Muscle layer of colon (tissue), 2 donors: Measurements from ENCODE around the gene MIB2.
"Not testable (repeated sequence)": the region's sequence is repeated elsewhere in the genome, so short reads cannot be mapped to it uniquely, and the experiment has no call there.

Source experiments
- H3K27ac ChIP-seq: one replicate; pipeline ENCODE4 v1.7.0; 2013; ENCODE audit warnings: low read depth, mild to moderate bottlenecking, low read length, moderate library complexity
- H3K27me3 ChIP-seq, 2 donors: one replicate each; pipeline ENCODE4 v1.7.0; 2013; ENCODE audit warnings: low read length in 2 of 2, mild to moderate bottlenecking in 2 of 2; ENCODE audit not compliant: insufficient read depth in 2 of 2, control insufficient read depth in 1 of 2
- H3K36me3 ChIP-seq: one replicate; pipeline ENCODE4 v1.7.0; 2013; ENCODE audit warnings: mild to moderate bottlenecking, low read length; ENCODE audit not compliant: insufficient read depth
- H3K4me1 ChIP-seq: one replicate; pipeline ENCODE4 v1.7.0; 2013; ENCODE audit warnings: mild to moderate bottlenecking, low read length; ENCODE audit not compliant: insufficient read depth
- H3K4me3 ChIP-seq, 2 donors: one replicate each; pipeline ENCODE4 v1.7.0; 2013; ENCODE audit warnings: low read length in 2 of 2, low read depth in 1 of 2, mild to moderate bottlenecking in 1 of 2, moderate library complexity in 1 of 2
- H3K9ac ChIP-seq: one replicate; pipeline ENCODE4 v1.7.0; 2013; ENCODE audit warnings: low read length
- H3K9me3 ChIP-seq: one replicate; pipeline ENCODE4 v1.7.0; 2013; ENCODE audit warnings: mild to moderate bottlenecking, low read length
- donor health status: abdominal sarcoma.
- donor health status: Adenocarcinoma of cecum.

MIB2 gene

DNA sequence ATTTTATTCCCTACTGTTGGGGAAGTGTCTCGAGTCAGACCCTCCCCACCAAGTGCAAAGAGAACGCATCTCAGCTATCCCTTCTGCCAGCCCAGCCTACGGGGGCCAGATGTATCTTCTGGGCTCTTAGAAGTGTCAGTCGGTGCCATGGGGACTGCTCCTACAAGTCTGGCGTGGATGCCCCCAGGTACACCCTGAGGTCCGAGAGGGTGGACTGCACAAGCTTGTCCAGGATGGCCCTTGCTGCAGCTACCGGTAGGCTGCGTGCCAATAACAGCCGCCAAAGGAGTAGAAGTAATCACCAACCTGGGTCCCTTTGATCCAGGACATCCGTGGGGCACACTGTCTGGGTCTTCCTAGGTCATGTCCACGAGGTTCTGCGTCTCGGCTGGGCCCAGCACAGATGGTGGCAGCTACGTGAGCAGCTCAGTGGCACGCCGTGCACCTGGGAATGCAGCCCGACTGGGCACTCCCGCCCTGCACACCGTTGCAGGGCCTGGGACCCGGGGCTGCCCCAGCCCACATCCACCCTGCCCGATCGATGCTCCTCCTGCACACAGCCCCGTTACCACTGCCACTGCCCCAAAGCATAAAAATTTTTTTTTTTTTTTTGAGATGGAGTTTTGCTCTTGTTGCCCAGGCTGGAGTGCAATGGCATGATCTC is 31.8 kb upstream of the MIB2 start:
- Histone ChIP-seq H3K27ac (no peak overlapping the region), H3K27me3 (peaks cover 0 to 14% of the 10 kb centered on the region in 2 donors), H3K4me1 (no peaks in the 10 kb centered on the region), H3K36me3 (no peaks in the 10 kb centered on the region), H3K9ac (no peak overlapping the region), H3K4me3 (no peak overlapping the region), H3K9me3 (no peaks in the 10 kb centered on the region)

DNA sequence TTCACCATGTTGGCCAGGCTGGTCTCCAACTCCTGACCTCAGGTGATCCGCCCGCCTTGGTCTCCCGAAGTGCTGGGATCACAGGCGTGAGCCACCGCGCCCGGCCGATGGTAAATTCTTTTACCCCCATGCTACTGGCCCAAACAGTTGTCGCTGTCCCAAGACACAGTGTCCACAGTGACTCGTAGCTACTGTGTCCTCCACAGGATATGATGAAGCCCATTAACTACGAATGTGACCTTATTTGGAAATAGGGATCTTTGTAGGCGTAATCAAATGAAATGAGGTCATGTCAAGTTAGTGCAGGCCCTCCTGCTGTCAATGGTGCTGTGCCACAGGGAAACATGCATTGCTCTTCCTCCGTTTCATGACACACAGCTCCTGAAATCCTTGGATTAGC is 23.8 kb upstream of the MIB2 start:
- Histone ChIP-seq H3K4me3 (no peak overlapping the region), H3K9ac (no peak overlapping the region), H3K27me3 (peaks cover 1 to 8% of the 10 kb centered on the region in 2 donors), H3K4me1 (no peaks in the 10 kb centered on the region), H3K9me3 (no peaks in the 10 kb centered on the region), H3K27ac (no peak overlapping the region), H3K36me3 (no peaks in the 10 kb centered on the region)

DNA sequence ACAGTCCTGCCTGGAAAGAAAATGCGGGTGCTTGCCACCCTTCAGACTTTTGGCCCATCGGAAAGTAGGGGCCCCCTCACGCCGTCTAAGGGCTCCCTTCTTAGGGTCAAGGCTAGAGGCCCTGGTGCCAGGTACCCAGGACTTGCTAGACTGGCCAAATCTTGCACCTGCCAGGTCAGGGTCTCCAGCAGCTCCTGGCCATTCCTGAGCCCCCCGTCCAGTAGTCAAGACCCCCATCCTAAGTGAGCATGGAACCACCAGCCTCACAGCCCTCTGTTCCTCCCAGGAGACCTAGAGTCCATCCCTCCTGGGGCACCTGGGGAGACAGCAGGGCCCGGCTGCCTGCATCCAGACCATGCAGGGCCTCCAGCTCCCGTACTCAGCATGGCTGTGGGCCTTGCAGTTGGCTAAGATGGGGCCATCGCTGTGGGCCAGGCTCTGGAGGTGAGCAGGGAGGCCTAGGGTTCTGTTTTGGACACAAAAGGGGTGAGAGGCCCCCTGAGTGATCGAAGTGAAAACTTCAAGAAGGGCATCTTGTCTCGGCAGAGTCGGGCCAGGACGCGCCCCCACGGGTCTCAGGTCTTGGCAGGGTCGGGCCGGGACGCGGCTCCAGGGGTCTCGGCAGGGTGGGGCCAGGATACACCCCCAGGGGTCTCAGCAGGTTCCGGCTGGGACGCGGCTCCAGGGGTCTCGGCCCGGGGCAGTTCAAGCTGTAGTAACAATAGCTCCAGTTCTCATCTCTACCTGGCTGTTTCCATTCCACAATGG is 21.3 kb upstream of the MIB2 start:
- Histone ChIP-seq H3K27ac (no peak overlapping the region), H3K4me1 (no peaks in the 10 kb centered on the region), H3K36me3 (no peaks in the 10 kb centered on the region), H3K9ac (no peak overlapping the region), H3K9me3 (no peaks in the 10 kb centered on the region), H3K4me3 (no peak overlapping the region), H3K27me3 (peaks cover 14 to 20% of the 10 kb centered on the region in 2 donors)

DNA sequence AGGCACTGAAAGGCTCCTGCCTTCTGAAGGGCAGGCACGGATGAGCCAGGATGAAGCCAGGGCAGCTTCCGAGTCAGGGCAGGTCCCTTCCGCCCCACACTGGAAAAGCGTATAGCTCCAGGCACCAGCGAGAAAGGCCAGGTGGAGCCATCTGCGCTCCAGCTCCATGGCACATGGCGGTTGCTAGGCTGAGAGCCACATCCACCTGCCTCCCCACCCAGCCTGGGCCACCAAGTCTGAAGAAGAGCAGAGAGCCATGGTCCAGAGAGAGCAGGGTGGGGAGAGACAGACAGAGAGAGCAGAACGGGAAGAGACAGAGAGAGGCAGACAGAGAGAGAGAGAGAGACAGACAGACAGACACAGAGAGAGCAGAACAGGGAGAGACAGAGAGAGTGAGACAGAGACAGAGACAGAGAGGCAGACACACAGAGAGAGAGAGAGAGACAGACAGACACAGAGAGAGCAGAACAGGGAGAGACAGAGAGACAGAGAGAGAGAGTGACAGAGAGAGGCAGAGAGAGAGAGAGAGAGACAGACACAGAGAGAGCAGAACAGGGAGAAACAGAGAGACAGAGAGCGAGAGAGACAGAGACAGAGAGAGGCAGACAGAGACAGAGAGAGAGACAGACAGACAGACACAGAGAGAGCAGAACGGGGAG is 20.6 kb upstream of the MIB2 start:
- no peaks in the 10 kb centered on the region for H3K4me1 ChIP-seq
- H3K9me3 ChIP-seq = no peaks in the 10 kb centered on the region
- no peak overlapping the region for H3K4me3 ChIP-seq
- H3K36me3 ChIP-seq = no peaks in the 10 kb centered on the region
- H3K27ac ChIP-seq = no peak overlapping the region
- peaks cover 14 to 25% of the 10 kb centered on the region in 2 donors for H3K27me3 ChIP-seq
- H3K9ac ChIP-seq = no peak overlapping the region

DNA sequence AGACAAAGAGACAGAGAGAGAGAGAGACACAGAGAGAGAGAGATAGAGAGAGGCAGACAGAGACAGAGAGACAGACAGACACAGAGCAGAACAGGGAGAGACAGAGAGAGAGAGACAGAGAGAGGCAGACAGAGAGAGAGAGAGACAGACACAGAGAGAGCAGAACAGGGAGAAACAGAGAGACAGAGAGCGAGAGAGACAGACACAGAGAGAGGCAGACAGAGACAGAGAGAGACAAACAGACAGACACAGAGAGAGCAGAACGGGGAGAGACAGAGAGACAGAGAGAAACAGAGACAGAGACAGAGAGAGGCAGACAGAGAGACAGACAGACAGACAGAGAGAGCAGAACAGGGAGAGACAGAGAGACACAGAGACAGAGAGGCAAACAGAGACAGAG is 20.0 kb upstream of the MIB2 start:
- H3K27me3 ChIP-seq = peaks cover 14 to 27% of the 10 kb centered on the region in 2 donors

DNA sequence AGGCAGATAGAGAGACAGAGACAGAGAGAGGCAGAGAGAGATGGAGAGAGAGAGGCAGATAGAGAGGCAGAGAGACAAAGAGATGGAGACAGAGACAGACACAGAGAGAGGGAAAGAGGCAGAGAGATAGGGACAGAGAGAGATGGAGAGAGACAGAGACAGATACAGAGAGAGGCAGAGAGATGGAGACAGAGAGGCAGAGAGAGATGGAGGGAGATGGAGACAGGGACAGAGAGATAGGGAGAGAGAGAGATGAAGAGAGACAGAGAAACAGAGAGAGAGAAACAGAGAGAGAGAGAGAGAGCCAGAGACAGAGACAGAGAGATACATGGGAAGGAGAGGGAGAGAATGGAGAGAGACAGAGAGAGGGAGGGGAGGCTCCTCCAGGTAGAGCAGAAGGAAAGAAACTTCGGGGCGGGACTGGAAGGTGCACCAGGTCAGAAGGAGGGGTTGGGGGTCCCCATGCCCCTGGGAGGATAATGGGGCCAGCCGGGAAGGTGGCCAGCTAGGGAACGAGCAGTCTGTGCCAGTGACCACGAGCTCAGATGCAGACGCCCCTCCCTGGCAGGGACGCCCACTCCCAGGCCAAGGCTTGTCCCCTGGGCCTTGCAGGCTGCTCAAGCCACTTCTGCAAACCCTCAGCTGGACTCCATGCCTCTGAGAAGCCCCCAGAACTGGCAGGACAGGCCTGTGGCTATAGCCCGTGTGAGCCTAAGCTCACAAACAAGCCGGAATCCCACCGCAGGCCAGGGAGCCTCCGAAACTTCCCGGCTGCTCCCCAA is 18.6 kb upstream of the MIB2 start:
- H3K4me1 ChIP-seq = no peaks in the 10 kb centered on the region
- no peaks in the 10 kb centered on the region for H3K36me3 ChIP-seq
- H3K27ac ChIP-seq = no peak overlapping the region
- H3K4me3 ChIP-seq = no peak overlapping the region
- no peaks in the 10 kb centered on the region for H3K9me3 ChIP-seq
- peaks cover 18 to 41% of the 10 kb centered on the region in 2 donors for H3K27me3 ChIP-seq
- H3K9ac ChIP-seq = no peak overlapping the region

More for the DNA sequence above, 20.0 kb upstream of the MIB2 start:
- not testable (repeated sequence) for H3K4me3 ChIP-seq, H3K4me1 ChIP-seq, H3K9me3 ChIP-seq, H3K27ac ChIP-seq, H3K36me3 ChIP-seq, H3K9ac ChIP-seq

DNA sequence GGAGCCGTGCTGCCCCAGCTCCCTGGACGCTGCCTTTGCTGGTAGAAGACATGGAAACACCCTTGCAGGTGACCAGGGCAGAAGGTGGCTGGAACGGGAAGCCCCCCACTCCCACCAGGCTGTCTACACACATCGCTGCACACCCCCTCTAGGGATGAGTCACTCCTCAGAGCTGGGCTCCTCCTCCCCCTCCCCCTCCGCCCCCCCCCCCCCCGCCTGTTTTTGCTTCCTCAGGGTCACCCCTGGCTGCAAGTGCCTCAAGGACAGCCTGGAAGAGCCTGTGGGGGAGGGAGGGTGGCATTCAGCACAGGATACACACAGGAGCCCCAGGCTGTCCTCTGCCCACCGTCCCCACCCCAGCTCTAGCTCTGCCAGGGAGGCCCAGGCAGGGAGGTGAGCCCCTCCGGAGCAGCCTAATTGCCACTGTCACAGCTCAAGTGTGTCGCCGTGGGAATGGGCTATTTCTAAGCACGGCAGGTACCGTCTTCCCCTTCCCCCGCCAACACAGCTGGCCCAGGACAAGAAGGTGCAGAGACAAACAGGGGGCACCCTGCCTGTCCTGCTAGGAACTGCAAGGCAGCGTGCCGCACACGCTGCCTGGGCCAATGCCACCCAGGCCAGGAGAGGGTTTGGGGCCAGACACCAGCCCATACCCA is 17.9 kb upstream of the MIB2 start:
- Histone ChIP-seq H3K27me3 (peaks cover 18 to 45% of the 10 kb centered on the region in 2 donors), H3K4me3 (no peak overlapping the region), H3K4me1 (no peaks in the 10 kb centered on the region), H3K9ac (no peak overlapping the region), H3K9me3 (no peaks in the 10 kb centered on the region), H3K27ac (no peak overlapping the region), H3K36me3 (no peaks in the 10 kb centered on the region)

DNA sequence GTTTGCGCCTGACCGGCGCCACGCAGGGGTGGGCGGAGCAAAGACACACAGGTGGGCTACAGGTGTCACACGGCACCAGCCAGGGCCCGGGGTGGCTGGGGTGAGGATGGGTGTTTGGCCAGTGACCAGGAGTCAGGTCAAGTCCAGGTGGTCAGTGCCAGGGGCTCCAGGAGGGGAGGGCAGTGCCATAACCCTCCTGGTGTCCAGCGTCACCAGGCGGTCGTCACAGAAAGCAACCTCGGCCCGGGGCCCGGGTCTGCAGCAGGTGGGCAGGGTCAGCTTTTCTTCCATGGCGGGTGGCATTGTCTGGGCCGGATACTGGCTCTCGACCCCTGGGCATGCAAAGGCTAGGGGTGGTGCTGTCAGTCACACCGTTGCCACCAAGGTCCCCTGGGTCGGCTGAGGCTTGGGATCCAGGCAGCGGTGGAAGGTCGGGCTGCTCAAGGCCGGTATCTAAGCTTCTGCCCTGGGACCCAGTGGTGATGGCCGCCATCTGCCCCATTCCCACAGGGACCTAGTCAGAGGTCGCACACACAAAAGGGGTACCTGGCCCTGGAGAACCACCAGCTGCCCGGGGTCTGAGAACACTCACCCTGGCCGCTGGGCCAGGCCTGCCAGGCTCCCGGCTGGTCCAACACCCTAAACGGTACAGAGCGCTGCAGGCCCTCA is 17.1 kb upstream of the MIB2 start:
- Histone ChIP-seq H3K27ac (no peak overlapping the region), H3K9ac (no peak overlapping the region)

DNA sequence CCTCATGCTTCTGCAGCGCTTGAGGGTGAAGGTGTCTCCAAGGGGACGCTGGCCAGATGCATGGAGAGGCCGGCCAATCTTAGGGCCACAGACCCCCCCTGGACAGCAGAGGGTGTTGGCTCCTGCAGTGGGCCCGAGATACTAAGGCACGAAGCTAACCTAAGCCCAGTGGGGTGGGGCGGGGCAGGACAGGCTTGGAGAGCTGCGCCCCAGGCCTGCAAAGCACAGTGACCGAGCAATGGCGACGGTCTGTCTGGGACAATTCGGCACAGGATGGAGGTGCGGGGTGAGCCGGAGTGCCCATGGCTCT is 16.6 kb upstream of the MIB2 start:
- no peak overlapping the region for H3K4me3 ChIP-seq
- no peak overlapping the region for H3K9ac ChIP-seq
- H3K27ac ChIP-seq = no peak overlapping the region
- no peaks in the 10 kb centered on the region for H3K9me3 ChIP-seq
- no peaks in the 10 kb centered on the region for H3K36me3 ChIP-seq
- no peaks in the 10 kb centered on the region for H3K4me1 ChIP-seq
- peaks cover 18 to 50% of the 10 kb centered on the region in 2 donors for H3K27me3 ChIP-seq

More for the DNA sequence above, 17.1 kb upstream of the MIB2 start:
- Histone ChIP-seq H3K36me3 (no peaks in the 10 kb centered on the region), H3K4me3 (no peak overlapping the region), H3K9me3 (no peaks in the 10 kb centered on the region), H3K4me1 (no peaks in the 10 kb centered on the region), H3K27me3 (peaks cover 18 to 45% of the 10 kb centered on the region in 2 donors)

DNA sequence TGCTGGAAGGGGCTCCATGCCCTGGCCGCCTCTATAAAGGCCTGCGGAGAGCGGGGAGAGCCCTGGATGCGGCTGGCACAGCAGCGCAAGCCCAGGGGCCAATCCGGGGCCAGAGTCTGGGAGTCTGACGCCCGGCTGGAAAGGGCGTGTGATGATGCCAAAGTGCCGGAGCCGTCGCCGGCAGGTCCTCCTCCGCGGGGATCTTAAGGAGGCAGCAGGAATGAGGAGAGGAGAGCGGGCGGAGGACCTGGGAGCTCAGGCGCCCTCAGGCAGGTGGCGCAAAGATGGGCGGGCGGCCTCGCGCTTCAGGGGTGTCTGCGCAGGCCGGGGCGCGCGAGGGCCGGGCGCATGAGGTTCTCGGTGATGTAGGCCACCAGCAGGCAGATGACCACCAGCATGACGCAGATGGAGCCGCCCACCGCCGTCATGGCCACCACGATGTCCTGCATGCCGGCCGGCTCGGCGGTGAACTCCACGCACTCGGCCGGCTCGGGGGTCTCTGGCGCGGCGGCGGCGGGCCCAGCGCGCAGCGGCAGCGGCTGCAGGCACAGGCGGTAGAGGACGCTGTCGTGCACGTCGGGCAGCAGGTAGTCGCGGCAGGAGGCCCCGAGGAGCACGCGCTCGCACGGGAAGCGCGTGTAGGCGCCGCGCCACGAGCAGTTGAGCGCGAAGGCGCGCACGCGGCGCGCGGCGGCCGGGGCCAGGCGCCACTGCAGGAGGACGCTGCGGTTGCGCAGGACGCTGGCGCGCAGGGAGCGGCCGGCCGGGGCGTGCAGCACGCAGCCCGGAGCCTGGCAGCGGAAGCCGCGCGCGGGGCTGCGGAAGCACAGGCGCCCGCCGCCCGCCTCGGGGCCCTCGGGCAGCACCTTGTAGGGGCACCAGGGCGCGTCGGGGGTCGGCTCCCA is 16.0 kb upstream of the MIB2 start:
- H3K4me3 ChIP-seq = no peak overlapping the region
- H3K27me3 ChIP-seq = peaks cover 18 to 55% of the 10 kb centered on the region in 2 donors
- H3K9me3 ChIP-seq = no peaks in the 10 kb centered on the region
- H3K36me3 ChIP-seq = no peaks in the 10 kb centered on the region
- no peak overlapping the region for H3K27ac ChIP-seq
- H3K9ac ChIP-seq = no peak overlapping the region
- H3K4me1 ChIP-seq = no peaks in the 10 kb centered on the region
